GM21367 (cell line): ENCODE measurements around the gene SEMA3A.

Experiments used
- ATAC-seq: cut with Tn5 transposase; IDR thresholded peaks from one replicate; pipeline ENCODE4 v1.9.1; 2021; ENCODE audit not compliant: unreplicated experiment

Gene SEMA3A

DNA sequence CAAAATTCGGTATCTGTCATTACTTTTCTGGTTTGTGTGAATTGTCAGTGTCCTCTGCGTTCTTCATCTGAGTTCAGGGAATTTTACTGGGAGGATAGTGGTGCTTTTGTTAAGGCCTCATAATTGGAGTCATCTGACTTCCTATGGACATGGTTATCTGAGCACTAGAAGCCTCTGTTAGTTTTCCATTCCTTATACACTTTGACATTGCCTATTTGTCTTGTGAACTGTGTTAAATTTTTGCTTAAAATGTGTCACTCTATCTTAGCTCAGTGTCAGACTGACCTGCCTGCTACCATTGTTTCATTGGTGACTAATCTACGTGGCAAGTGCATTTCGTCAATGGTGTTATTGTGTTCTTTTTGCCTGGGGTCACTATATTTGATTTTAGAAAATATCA, 253.3 kb downstream of the SEMA3A start:
- no peak for ATAC-seq

DNA sequence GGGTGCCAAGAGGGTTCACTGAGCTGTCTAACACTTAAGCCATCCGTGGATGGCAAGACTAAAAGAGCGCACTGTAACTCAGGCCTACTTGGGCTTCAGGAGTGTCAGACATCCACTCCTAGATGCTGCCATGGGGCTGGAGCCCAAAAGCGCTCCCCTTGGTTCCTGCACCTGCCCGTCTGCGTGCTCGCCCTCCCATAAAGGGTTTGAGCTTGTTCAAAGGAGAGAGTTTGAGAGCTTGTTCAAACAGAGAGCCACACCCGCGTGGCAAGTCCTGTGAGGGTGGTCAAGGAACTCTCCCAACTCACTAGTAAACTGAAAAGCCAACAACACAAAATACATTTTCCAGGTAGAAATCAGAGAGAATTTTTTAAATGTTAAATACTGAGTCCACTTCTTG, 256.7 kb downstream of the SEMA3A start:
- no peak for ATAC-seq

DNA sequence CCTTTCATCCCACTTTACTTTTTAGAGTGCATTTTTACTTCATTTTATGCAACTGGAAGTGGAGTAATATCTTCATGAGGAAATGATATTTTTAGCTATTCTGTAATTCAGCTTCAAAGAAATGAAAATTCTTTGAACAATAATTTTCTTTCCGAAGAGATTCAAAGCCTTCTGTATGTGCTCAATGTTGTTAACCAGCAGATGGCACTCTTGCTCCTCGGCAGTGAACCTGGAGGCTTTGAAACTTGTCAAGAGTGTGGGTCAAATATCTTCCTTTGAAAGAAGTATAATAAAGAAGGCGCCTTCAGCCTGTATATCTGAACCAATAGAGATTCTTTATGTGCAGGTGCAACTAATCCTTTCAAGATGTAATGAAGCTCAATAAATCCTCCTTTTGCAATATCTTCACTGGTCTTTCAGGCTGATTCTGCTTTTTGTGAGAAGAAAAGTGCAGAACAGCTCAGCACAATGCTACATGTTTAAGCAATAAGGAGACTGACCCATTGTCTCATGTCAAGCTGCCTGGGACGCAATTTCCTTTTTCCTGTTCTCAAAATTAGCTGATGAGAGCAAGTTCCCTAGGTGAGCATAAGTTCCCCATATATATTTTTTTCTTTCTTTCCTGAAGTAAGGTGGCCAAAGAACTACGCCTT, 258.4 kb downstream of the SEMA3A start:
- peak; percentile 65 for ATAC-seq

DNA sequence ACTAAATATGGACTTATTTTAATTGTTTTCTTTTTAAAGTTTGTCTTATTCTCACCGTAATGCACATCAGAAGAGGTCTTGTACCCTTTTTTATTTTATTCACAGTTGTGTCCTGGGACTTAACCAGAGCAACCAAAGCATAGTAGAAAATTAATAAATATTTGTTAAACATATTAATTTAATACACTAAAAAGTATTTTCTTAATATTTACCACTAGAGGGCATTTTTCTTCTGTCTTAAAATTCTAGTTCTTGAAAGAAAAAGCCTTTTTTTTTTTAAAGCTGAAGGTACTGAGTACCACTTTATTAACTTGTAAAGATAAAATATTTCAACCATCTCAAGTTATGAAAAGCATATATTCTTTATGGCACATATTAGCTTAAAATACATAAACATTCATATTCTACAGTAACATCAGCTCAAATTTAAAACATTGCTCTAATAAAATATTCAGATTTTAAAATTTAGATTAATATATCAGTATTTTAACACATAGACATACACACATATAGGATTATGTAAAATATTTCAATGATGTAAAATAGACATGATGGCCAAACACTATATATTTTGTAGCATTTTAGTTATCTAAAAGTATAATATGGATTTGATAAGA, 260.4 kb downstream of the SEMA3A start:
- no peak for ATAC-seq

DNA sequence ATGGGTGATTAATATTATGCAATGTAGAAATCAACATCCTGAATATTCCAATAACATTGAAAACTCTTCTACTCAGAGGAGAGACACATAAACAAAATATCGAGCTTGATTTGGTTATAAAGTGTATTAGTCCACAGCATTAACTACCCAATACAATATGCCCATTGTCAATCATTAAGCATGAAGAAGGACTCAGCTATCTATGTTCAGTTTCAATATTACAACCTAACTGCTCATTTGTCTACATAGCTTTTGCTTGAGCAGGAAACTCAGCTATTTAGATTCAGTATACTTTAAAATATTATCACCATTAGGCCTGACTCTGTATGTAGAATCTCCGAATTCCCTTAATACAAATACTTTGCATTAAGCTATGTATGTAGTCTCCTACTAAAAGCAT, 262.6 kb downstream of the SEMA3A start:
- no peak for ATAC-seq

- no peak for ATAC-seq
These were observed 264.3 kb downstream of the SEMA3A start for GRCh38 chr7:83930262-83930661.

GRCh38 chr7:83925860-83926259, 268.7 kb downstream of the SEMA3A start:
- no peak for ATAC-seq

DNA sequence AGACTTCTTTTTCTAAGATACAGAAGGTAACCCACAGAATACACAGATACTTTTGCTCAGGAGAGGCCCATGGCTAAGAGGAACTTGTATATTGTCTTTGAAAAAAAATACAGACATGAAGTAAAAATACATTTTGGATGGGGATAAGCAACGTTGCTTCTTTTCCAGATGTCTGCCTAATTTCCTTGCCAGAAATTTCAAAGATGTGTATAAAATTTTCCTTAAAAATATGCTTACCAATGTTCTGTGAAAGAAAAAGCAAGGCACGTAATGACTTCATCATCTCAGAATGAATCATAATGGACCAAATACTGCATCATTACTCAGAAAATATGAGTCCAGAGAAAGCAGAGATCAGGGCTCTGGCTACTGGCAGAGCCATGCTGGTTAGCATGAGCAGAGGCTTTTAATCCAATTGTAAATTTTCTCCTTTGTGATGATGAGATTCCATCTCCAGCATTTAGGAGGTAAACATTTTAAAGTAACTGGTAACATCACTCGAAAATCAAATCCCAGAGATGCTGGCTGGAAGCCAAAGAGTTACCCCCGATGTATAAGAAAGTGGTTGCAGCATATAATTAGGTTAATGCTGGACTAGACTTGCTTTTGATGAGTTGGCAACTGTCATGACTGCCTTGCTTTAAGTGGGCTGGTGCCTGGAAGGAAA, 272.5 kb downstream of the SEMA3A start:
- no peak for ATAC-seq

DNA sequence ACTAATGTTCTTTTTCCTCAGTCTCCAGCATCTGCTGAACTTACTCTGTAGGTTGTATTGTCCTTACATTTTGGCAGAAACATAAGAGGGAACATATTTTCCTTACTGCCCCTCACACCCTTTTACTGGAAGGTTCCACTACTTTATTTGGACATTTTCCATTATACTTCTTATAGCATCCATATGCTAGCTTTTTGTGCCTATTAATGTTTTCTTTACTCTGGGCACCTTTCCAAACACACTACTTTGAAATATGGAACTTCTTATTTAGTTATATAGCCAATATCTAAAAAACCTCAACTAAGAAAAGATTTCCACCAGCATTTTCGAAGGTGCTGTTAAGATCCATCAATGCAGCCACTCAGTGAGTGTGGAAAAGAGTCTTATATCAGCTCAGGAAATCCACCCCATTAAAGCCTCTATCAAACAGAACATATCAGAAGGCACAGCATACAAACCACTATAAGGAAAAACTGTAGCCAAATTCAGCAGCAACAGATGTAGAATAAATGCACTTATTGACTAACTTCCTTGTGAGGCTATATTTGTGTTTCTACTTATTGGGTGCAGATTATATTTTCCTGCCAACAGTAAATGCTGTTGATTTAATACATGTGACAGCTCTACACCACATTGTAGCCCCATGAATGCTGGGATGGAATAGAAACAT, 273.2 kb downstream of the SEMA3A start:
- no peak for ATAC-seq

- no peak for ATAC-seq
These were observed 276.4 kb downstream of the SEMA3A start for GRCh38 chr7:83918142-83918541.

DNA sequence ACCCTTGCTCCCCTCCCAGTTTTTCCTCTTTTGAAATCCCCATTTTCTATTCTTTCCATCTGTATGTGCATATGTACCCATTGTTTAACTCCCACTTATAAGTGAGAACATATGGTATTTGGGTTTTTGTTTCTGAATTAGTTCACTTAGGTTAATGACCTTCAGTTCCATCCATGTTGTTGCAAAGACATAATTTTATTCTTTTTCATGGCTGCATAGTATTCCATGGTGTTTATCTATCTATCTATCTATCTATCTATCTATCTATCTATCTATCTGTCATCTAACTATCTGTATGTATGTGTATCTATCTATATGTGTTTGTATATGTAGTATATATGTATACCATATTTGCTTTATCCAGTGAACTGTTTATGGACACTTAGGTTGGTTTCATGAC, 281.4 kb downstream of the SEMA3A start:
- ATAC-seq: no peak

- no peak for ATAC-seq
These were observed 286.1 kb downstream of the SEMA3A start for GRCh38 chr7:83908526-83908925.
